ENCODE data around the gene ADAMTS9.

DNA sequence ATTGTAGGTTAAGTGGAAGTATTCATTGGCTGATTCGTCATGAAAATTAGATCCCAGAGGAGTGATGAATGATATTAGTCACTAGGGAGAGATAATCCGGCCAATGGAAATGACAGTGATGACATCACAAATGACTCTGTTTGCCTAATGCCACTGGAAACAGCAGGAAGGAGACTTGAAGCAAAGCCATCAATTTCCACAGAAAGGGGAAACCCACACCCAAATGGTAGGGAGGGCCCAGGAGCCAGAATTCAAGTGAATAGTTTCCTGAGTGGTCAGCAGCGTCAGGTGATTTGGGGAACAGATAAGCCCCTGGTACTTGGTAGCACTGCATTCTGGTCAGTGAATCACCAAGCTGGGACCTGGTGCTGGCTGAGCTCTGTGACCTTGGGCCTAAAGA is 3.3 kb upstream of the ADAMTS9 start:
- TF ChIP-seq, protein P1, sequence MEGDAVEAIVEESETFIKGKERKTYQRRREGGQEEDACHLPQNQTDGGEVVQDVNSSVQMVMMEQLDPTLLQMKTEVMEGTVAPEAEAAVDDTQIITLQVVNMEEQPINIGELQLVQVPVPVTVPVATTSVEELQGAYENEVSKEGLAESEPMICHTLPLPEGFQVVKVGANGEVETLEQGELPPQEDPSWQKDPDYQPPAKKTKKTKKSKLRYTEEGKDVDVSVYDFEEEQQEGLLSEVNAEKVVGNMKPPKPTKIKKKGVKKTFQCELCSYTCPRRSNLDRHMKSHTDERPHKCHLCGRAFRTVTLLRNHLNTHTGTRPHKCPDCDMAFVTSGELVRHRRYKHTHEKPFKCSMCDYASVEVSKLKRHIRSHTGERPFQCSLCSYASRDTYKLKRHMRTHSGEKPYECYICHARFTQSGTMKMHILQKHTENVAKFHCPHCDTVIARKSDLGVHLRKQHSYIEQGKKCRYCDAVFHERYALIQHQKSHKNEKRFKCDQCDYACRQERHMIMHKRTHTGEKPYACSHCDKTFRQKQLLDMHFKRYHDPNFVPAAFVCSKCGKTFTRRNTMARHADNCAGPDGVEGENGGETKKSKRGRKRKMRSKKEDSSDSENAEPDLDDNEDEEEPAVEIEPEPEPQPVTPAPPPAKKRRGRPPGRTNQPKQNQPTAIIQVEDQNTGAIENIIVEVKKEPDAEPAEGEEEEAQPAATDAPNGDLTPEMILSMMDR (IDR thresholded peaks at IDR 0.05) = no peak
- TF ChIP-seq POLR2A (IDR thresholded peaks at IDR 0.05) = no peak
